ENCODE results near the gene CALR3. TPM values are rescaled to one million over a fixed set of nuclear protein-coding genes. Genes with fewer than 3 reads are reported as not detected.

Gene CALR3
- total RNA-seq, 1 experiment from 2014 or later: 0.71 TPM

DNA sequence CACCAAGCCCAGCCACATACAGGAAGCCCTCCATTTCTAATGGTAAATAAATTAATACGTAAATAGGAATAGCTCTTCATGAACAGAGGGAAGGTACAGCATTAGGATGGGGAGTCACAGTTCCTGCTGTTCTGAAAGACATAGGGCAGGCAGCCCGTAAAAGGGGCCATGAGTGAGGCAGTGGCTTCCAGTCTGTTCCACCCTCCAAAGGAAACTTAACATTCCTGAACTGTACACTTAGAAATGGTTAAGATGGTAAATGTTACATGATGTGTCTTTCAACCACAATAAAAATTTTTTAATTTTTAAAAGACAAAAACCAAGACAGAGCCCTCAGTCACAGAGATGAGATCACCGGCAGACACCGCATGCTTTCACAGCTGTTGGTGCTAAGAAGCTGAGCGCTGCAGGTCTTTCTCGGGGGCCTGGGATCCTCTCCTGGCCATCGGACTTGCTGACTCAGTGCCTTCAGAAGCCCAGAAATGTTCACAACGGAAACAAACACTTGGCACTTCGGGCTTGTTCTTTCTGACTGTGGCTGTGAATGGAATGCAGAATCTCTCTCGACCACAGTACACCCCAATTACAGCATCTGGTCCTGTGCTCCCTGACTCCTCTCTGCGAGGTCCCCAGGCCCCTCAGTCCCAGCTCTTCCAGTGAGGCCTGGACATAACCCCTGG is 60.6 kb downstream of the CALR3 start:
- Histone ChIP-seq H3K4me2 (ENCODE audit: low read depth, low read length, poor library complexity, severe bottlenecking) (no peak overlapping the region), H3K4me3 (ENCODE audit: low read length) (no peak overlapping the region), H3K27me3 (ENCODE audit: low read length) (no peaks in the 10 kb centered on the region), H3K9ac (ENCODE audit: low read length) (no peak overlapping the region), H3K79me2 (ENCODE audit: low read length) (peaks cover 16% of the 10 kb centered on the region), H4K20me1 (ENCODE audit: insufficient read depth, low read depth, low read length) (no peaks in the 10 kb centered on the region), H2AFZ (ENCODE audit: low read length) (no peak overlapping the region), H3K4me1 (ENCODE audit: low read length) (peaks cover 7% of the 10 kb centered on the region; the same call in 1 of the 2 replicates), H3K36me3 (ENCODE audit: insufficient read depth, low read length) (peaks cover 46% of the 10 kb centered on the region), H3K9me3 (ENCODE audit: low read length) (no peaks in the 10 kb centered on the region), H3K9me2 (replicated peaks; ENCODE audit: insufficient read depth, low read length) (no peaks in the 10 kb centered on the region), H3K27ac (ENCODE audit: low read length) (no peak overlapping the region)
- DNase-seq: no peak

DNA sequence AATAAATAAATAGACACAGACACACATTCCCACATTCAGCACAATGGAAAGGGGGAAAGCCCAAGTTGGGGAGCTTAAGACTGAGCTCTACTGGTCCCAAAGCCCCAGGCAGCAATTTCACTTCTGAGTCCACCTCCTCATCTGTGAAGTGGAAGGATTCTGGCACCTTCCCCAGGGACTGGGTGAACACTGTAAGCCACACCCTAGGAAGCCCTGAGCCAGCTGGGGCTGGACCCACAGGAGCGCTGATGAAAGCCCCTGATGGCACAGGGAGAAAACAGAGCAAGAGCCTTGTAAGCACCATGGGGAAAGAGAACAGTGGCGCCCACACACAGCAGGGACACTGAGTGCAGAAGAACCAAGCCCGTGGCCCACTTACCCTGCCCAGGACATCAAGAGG is 62.0 kb downstream of the CALR3 start:
- Histone ChIP-seq H3K9me2 (replicated peaks; ENCODE audit: insufficient read depth, low read length) (no peaks in the 10 kb centered on the region), H3K4me1 (ENCODE audit: low read length) (peaks cover 7% of the 10 kb centered on the region; the same call in 1 of the 2 replicates), H3K27me3 (ENCODE audit: low read length) (no peaks in the 10 kb centered on the region), H3K79me2 (ENCODE audit: low read length) (peaks cover 15% of the 10 kb centered on the region), H3K27ac (ENCODE audit: low read length) (no peak overlapping the region), H2AFZ (ENCODE audit: low read length) (no peak overlapping the region), H3K9me3 (ENCODE audit: low read length) (no peaks in the 10 kb centered on the region), H3K4me3 (ENCODE audit: low read length) (no peak overlapping the region), H3K4me2 (ENCODE audit: low read depth, low read length, poor library complexity, severe bottlenecking) (no peak overlapping the region), H4K20me1 (ENCODE audit: insufficient read depth, low read depth, low read length) (no peaks in the 10 kb centered on the region), H3K9ac (ENCODE audit: low read length) (no peak overlapping the region), H3K36me3 (ENCODE audit: insufficient read depth, low read length) (peaks cover 42% of the 10 kb centered on the region)
- DNase-seq: no peak

DNA sequence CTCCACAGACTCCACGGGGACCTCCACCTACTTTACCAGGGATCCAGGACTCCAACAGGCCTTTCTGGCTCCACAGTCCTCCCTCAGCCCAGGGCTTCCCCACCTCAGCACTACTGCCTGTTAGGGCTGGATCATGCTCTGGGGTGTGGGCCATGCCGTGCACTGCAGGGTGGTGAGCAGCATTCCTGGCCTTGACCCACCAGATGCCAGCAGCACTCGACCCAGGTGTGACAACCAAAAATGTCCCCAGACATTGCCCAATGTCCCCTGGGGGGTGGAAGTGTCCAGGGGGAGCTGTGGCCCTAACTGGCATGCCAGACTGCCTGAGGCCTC is 66.2 kb downstream of the CALR3 start:
- Histone ChIP-seq H3K4me3 (ENCODE audit: low read length) (no peak overlapping the region), H3K79me2 (ENCODE audit: low read length) (peaks cover 3% of the 10 kb centered on the region; the same call in 1 of the 2 replicates), H3K4me1 (ENCODE audit: low read length) (no peaks in the 10 kb centered on the region), H3K27me3 (ENCODE audit: low read length) (no peaks in the 10 kb centered on the region), H3K36me3 (ENCODE audit: insufficient read depth, low read length) (peaks cover 33% of the 10 kb centered on the region), H3K9ac (ENCODE audit: low read length) (no peak overlapping the region), H4K20me1 (ENCODE audit: insufficient read depth, low read depth, low read length) (no peaks in the 10 kb centered on the region), H3K9me3 (ENCODE audit: low read length) (no peaks in the 10 kb centered on the region), H2AFZ (ENCODE audit: low read length) (no peak overlapping the region), H3K27ac (ENCODE audit: low read length) (no peak overlapping the region), H3K4me2 (ENCODE audit: low read depth, low read length, poor library complexity, severe bottlenecking) (no peak overlapping the region), H3K9me2 (replicated peaks; ENCODE audit: insufficient read depth, low read length) (no peaks in the 10 kb centered on the region)
- no peak for DNase-seq

DNA sequence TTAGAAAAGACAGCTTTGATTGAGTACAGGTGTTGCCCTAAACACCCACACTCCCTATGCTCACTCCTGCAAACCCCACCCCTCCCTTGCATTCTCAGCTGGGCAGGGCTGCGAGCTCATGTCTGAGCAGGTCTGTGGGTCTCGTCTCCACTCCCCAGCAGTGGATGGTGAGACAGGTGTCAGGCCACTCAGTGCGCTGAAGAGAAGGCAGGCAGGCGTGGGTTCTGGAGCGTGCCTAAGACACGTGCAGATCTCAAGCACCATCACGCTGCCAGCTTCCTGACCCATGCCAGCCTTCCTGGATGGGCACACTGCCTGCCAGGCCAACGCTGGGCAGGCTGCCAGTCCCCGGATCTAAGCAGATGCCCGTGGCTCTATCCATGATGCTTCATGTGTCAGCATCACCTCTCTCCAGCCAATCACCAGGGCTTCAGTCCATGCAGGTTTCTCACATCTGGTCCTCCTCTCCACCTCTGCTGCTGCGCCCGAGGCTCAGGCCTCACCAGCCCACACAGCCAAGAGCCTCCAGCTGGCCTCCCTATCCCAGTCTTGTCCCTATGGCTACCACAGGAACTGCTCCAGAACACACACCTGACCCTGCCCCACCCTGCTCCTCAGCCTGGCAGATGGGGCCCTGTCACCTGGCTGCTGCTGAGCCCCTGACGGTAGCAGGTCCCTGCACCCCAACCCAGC is 66.8 kb downstream of the CALR3 start:
- no peaks in the 10 kb centered on the region for H4K20me1 ChIP-seq (ENCODE audit: insufficient read depth, low read depth, low read length)
- H3K9me3 ChIP-seq (ENCODE audit: low read length): no peaks in the 10 kb centered on the region
- no peak overlapping the region for H3K4me2 ChIP-seq (ENCODE audit: low read depth, low read length, poor library complexity, severe bottlenecking)
- H3K27ac ChIP-seq (ENCODE audit: low read length): no peak overlapping the region
- H3K4me3 ChIP-seq (ENCODE audit: low read length): no peak overlapping the region
- H3K36me3 ChIP-seq (ENCODE audit: insufficient read depth, low read length): peaks cover 28% of the 10 kb centered on the region
- no peak overlapping the region for H3K9ac ChIP-seq (ENCODE audit: low read length)
- no peaks in the 10 kb centered on the region for H3K27me3 ChIP-seq (ENCODE audit: low read length)
- H3K9me2 ChIP-seq (replicated peaks; ENCODE audit: insufficient read depth, low read length): no peaks in the 10 kb centered on the region
- no peak overlapping the region for H2AFZ ChIP-seq (ENCODE audit: low read length)
- peaks cover 1% of the 10 kb centered on the region; the same call in 1 of the 2 replicates for H3K79me2 ChIP-seq (ENCODE audit: low read length)
- no peaks in the 10 kb centered on the region for H3K4me1 ChIP-seq (ENCODE audit: low read length)
- DNase-seq: no peak

Small RNA genes within 50 kb of the gene (small RNA-seq; reads per million reads assigned to genes)
- not detected for gene RN7SL146P

Other genes with a start within 250 kb of the CALR3 start
- gene KLF2, start 171.3 kb downstream of the CALR3 start, total RNA-seq (2014; rRNA removed; shearing (Covaris generic); ENCODE audit: low replicate concordance): 0.22 TPM in 1 of 2 replicates, not detected in the other
- 35.9 and 65.5 TPM in 2 replicates for gene EPS15L1, start 24.2 kb downstream of the CALR3 start, total RNA-seq (2014; rRNA removed; shearing (Covaris generic); ENCODE audit: low replicate concordance)
- 4.7 and 15.1 TPM in 2 replicates for gene C19orf44, start 227 bp upstream of the CALR3 start, total RNA-seq (2014; rRNA removed; shearing (Covaris generic); ENCODE audit: low replicate concordance)
- 5.9 and 14.9 TPM in 2 replicates for gene CHERP, start 46.3 kb upstream of the CALR3 start, total RNA-seq (2014; rRNA removed; shearing (Covaris generic); ENCODE audit: low replicate concordance)
- 33.5 and 39.4 TPM in 2 replicates for gene SLC35E1, start 76.2 kb upstream of the CALR3 start, total RNA-seq (2014; rRNA removed; shearing (Covaris generic); ENCODE audit: low replicate concordance)
- gene MED26, start 132.0 kb upstream of the CALR3 start, total RNA-seq (2014; rRNA removed; shearing (Covaris generic); ENCODE audit: low replicate concordance): 15.0 and 23.7 TPM in 2 replicates
- 59.8 and 62.0 TPM in 2 replicates for gene SMIM7, start 164.0 kb upstream of the CALR3 start, total RNA-seq (2014; rRNA removed; shearing (Covaris generic); ENCODE audit: low replicate concordance)
- gene TMEM38A, start 165.0 kb upstream of the CALR3 start, total RNA-seq (2014; rRNA removed; shearing (Covaris generic); ENCODE audit: low replicate concordance): 12.9 and 21.2 TPM in 2 replicates
- gene NWD1, start 223.7 kb upstream of the CALR3 start, total RNA-seq (2014; rRNA removed; shearing (Covaris generic); ENCODE audit: low replicate concordance): not detected in 2 replicates